ENCODE results near the gene CPO. TPM values are rescaled to one million over a fixed set of nuclear protein-coding genes. Genes with fewer than 3 reads are reported as not detected.

The CPO gene
- total RNA-seq, 1 experiment from 2014 or later = not detected

DNA sequence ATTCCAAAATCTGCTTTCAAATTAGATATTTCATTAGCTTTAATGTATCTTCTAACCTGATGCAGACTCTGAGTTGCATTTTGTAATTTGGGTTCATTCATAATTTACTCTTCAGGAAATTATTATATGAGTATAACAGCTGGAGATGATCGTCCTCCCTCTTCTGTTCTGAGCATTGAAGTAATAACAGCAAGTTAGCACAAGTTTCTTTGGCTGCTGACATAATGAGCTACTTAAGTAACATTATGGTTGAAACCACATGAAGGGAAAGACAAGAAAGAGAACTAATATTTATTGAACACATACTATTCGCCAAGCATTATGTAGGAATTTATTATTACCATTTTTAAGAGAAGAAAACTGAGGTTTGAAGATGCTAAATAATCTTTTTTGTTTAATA lies 75.1 kb downstream of the CPO start:
- DNase-seq (ENCODE audit: low read depth) = no peak

DNA sequence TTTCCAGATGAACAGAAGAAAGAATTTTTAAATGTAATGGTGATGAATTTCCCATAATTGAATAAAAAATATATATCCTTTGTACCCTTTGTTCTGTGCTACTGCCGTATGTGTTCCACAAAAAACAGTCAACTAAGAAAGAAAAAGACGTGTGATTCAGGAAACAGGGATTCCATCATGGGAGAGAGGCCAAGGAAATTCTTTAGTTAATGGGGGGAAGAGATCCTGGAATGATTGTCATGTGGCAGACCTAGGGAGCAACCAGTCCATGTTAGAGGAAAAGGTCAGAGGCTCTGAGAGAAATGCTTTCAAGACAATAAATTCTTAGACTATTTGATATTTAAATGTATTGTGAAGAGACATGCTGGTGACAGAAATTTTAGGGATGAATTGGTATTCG lies 76.6 kb downstream of the CPO start:
- no peak for DNase-seq (ENCODE audit: low read depth)

Other genes with a start within 250 kb of the CPO start
- not detected in 2 replicates for gene DYTN, start 221.1 kb upstream of the CPO start, total RNA-seq (2014; rRNA removed)
- gene MDH1B, start 174.2 kb upstream of the CPO start, total RNA-seq (2014; rRNA removed) = 0.86 and 2.5 TPM in 2 replicates
- gene FASTKD2, start 173.9 kb upstream of the CPO start, total RNA-seq (2014; rRNA removed) = 45.6 and 52.5 TPM in 2 replicates
- 11.4 and 11.6 TPM in 2 replicates for gene KLF7, start 226.4 kb downstream of the CPO start, total RNA-seq (2014; rRNA removed)